Panc1 (cell line): Measurements from ENCODE around the gene TREX2. TPM values are rescaled to one million over a fixed set of nuclear protein-coding genes. Genes with fewer than 3 reads are reported as not detected.

ENCODE experiments used
- ATAC-seq: fragments of 200-7000 bp; cut with Tn5 transposase; 2 replicates; pipeline ENCODE4 v1.9.1; 2020; ENCODE audit warnings: mild to moderate bottlenecking, moderate library complexity
- BruUV-seq: library from RNA; stranded (reverse); fragments of 400-500 nt; replicated peaks from 2 replicates; lab custom pipeline; 2021; lab: Mats Ljungman, UMichigan
- CTCF ChIA-PET: fragments of 300-600 bp; sonication (Branson Sonifier 250); formaldehyde crosslinking; loops from one replicate; lab custom pipeline; 2022; ENCODE audit warnings: antibody characterized with exemption; lab: Charles Lee
- POLR2A ChIA-PET: fragments of 300-600 bp; sonication (Branson Sonifier 250); formaldehyde crosslinking; loops from one replicate; lab custom pipeline; 2022; ENCODE audit warnings: antibody characterized with exemption; lab: Charles Lee
- DNase-seq: peaks from one replicate; pipeline ENCODE4 v3.0.0-alpha.2; 2010; ENCODE audit warnings: low read depth, low spot score
- H3K27ac ChIP-seq: 2 replicates; pipeline ENCODE4 v1.5.1; 2011; ENCODE audit warnings: mild to moderate bottlenecking, low read length, inconsistent platforms
- H3K27me3 ChIP-seq: fragments of 200-500 bp; sonication (Bioruptor generic); 2 replicates; pipeline ENCODE4 v1.6.0; 2014; ENCODE audit warnings: low read length, inconsistent platforms; ENCODE audit not compliant: control insufficient read depth, insufficient read depth
- H3K36me3 ChIP-seq: fragments of 200-500 bp; sonication (Bioruptor generic); 2 replicates; pipeline ENCODE4 v1.5.1; 2014; ENCODE audit warnings: inconsistent platforms, mild to moderate bottlenecking, low read length, moderate library complexity; ENCODE audit not compliant: control insufficient read depth, insufficient read depth
- H3K4me1 ChIP-seq: 2 replicates; pipeline ENCODE4 v1.5.1; 2011; ENCODE audit warnings: inconsistent platforms, mild to moderate bottlenecking, low read length, moderate library complexity; ENCODE audit not compliant: control insufficient read depth, insufficient read depth
- H3K4me3 ChIP-seq, 2 experiments: 2 replicates each; pipeline ENCODE4 v1.5.1; 2011 to 2012; ENCODE audit warnings: low read depth in 2 of 2, low read length in 2 of 2, mild to moderate bottlenecking in 2 of 2, inconsistent platforms in 1 of 2, moderate library complexity in 1 of 2
- H3K9me3 ChIP-seq: fragments of 200-500 bp; sonication (Bioruptor generic); 2 replicates; pipeline ENCODE4 v1.5.1; 2014; ENCODE audit warnings: low read depth, mild to moderate bottlenecking, inconsistent platforms, low read length, moderate library complexity; ENCODE audit not compliant: control insufficient read depth, insufficient read depth
- POLR2AphosphoS5 ChIP-seq: IDR thresholded peaks from 2 replicates; pipeline ENCODE4 v1.6.1; 2012; ENCODE audit warnings: mild to moderate bottlenecking, low read depth, low read length, moderate library complexity
- SIN3A ChIP-seq: IDR thresholded peaks from 2 replicates; pipeline ENCODE4 v1.6.1; 2012; ENCODE audit warnings: low read depth, mild to moderate bottlenecking, low read length, moderate library complexity, borderline replicate concordance; ENCODE audit not compliant: insufficient read depth
- TCF7L2 ChIP-seq: IDR thresholded peaks from 2 replicates; pipeline ENCODE4 v1.6.1; 2011; ENCODE audit warnings: mild to moderate bottlenecking, low read depth, low read length, inconsistent platforms
- in situ Hi-C: cut with HindIII; loops from 2 replicates; pipeline ENCODE4 v1.10.0; 2016; ENCODE audit warnings: low sequenced_read_pairs, low pct_unique_long_range_greater_than_20kb
- intact Hi-C: fragments of 100-400 bp; cut with micrococcal nuclease; formaldehyde crosslinking; loops from one replicate; pipeline ENCODE4 v1.10.0; 2022; ENCODE audit not compliant: unreplicated experiment
- total RNA-seq: library from RNA; stranded (reverse); gene quantifications from one replicate; pipeline ENCODE4 v1.2.1, GENCODE V29; 2021; ENCODE audit not compliant: unreplicated experiment
- TF ChIP-seq, protein P1 (sequence below): fragments of 450-650 bp; IDR thresholded peaks from 2 replicates; pipeline ENCODE4 v1.5.1; 2017; ENCODE audit warnings: mild to moderate bottlenecking
- TF ChIP-seq, protein P2 (sequence below), 2 experiments: IDR thresholded peaks; 2 replicates each; pipeline ENCODE4 v1.6.1; 2011 to 2012; ENCODE audit warnings: low read depth in 2 of 2, control low read depth in 1 of 2, low read length in 1 of 2, mild to moderate bottlenecking in 1 of 2, moderate library complexity in 1 of 2; ENCODE audit not compliant: insufficient read depth in 1 of 2

Gene TREX2
- total RNA-seq, 1 experiment from 2014 or later = 2.4 TPM

DNA sequence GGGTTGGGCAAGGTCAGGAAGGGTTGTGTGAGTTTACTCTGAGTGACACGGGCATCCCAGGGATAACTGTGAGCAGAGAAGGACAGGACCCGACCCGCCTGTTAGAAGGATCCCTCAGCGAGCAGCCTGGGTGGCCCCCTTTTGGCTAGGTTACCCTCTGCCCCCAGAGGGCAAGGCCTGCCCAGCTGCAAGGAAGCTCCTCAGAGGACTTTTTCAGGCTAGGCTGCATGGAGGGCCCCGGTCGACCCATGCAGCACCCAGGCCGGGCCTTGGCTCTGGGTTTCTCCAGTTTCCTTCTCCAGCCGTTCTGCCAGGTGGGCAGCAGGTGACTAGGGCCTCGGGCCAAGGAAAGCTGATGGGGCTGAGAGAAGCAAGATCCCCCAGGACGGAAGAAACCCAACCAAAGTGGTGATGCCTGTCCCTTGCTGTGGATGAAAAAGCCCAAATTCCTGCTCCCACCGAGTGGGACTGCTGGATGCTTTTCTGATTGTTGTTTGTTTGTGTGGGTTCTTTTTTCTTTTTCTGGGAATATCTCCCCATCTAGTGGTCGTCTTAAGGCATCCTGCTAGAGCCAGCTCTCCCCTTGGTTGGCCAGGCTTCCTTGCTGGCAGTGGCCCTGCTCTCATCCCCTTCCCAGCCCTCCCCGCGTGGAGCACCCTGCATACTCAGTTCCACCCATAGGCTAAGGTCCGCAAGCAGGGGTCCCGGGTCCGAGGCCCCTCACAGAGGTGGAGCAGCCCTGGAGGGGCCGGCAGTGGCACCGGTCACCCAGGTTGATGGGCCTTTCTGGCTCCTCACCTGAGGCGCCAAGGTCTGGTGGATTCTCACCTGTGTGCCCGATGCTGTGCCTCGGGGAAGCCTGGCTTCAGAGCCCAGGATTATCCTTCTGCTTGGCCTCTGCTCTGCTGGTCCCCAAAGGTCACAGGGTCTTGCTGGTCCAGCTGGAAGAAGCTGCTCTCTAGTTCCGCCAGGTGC is 32.8 kb downstream of the TREX2 start:
- Histone ChIP-seq H3K4me1 (no peaks in the 10 kb centered on the region), H3K36me3 (no peaks in the 10 kb centered on the region), H3K27ac (no peak overlapping the region), H3K9me3 (no peaks in the 10 kb centered on the region), H3K4me3 (no peak overlapping the region), H3K27me3 (no peaks in the 10 kb centered on the region; the same call in 1 of the 2 replicates)
- in situ Hi-C loops = no loop called here
- TF ChIP-seq, protein P1, sequence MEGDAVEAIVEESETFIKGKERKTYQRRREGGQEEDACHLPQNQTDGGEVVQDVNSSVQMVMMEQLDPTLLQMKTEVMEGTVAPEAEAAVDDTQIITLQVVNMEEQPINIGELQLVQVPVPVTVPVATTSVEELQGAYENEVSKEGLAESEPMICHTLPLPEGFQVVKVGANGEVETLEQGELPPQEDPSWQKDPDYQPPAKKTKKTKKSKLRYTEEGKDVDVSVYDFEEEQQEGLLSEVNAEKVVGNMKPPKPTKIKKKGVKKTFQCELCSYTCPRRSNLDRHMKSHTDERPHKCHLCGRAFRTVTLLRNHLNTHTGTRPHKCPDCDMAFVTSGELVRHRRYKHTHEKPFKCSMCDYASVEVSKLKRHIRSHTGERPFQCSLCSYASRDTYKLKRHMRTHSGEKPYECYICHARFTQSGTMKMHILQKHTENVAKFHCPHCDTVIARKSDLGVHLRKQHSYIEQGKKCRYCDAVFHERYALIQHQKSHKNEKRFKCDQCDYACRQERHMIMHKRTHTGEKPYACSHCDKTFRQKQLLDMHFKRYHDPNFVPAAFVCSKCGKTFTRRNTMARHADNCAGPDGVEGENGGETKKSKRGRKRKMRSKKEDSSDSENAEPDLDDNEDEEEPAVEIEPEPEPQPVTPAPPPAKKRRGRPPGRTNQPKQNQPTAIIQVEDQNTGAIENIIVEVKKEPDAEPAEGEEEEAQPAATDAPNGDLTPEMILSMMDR = no peak
- TF ChIP-seq POLR2AphosphoS5 (no peak), TCF7L2 (no peak), SIN3A (no peak)
- TF ChIP-seq, protein P2, sequence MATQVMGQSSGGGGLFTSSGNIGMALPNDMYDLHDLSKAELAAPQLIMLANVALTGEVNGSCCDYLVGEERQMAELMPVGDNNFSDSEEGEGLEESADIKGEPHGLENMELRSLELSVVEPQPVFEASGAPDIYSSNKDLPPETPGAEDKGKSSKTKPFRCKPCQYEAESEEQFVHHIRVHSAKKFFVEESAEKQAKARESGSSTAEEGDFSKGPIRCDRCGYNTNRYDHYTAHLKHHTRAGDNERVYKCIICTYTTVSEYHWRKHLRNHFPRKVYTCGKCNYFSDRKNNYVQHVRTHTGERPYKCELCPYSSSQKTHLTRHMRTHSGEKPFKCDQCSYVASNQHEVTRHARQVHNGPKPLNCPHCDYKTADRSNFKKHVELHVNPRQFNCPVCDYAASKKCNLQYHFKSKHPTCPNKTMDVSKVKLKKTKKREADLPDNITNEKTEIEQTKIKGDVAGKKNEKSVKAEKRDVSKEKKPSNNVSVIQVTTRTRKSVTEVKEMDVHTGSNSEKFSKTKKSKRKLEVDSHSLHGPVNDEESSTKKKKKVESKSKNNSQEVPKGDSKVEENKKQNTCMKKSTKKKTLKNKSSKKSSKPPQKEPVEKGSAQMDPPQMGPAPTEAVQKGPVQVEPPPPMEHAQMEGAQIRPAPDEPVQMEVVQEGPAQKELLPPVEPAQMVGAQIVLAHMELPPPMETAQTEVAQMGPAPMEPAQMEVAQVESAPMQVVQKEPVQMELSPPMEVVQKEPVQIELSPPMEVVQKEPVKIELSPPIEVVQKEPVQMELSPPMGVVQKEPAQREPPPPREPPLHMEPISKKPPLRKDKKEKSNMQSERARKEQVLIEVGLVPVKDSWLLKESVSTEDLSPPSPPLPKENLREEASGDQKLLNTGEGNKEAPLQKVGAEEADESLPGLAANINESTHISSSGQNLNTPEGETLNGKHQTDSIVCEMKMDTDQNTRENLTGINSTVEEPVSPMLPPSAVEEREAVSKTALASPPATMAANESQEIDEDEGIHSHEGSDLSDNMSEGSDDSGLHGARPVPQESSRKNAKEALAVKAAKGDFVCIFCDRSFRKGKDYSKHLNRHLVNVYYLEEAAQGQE (IDR thresholded peaks at IDR 0.05; ENCODE audit: insufficient read depth in 1 of 2, low read depth in 2 of 2, low read length in 1 of 2) = no peak
- ChIA-PET POLR2A (interaction anchor here (0.6 kb wide), 1 partner anchor 59 kb away, joined by 3 read pairs; no protein-coding TSS in a partner anchor), CTCF (interaction anchor here (0.7 kb wide), 2 partner anchors 443 to 471 kb away, joined by 3 read pairs; no protein-coding TSS in a partner anchor)
- DNase-seq = no peak
- intact Hi-C loops = no loop called here
- peak; percentile 36; the same call in 1 of the 2 replicates for ATAC-seq
- no TSS peak for BruUV-seq

DNA sequence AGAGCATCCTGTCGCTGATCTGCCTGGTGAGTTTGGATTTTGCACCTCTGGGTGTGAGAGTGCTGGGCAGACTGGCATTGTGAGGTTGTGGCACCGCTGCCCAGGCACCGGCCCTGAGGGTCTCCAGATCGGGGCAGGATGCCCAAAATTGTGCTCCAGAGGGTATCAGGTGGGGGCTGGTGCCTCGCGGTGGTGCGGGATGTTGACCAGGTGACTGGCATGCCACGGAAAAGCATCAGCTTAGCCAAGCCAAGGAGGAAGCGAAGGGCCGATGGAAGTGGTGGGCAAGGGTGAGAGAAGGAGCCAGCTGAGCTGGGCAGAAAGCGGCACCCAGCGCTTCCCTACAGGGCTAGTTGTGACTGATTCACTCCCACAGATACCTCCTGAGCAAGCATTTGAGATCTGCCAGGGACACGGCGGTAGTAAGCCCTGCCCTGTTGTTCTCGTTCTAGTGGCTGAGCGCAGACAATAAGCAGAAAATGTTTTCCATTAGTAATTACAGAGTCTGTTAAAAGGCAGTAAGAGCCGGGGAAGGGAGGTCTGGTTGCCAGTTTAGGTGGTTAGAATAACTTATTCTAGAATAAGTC is 33.8 kb downstream of the TREX2 start:
- ChIA-PET CTCF (no interaction called here), POLR2A (no interaction called here)
- Histone ChIP-seq H3K27ac (no peak overlapping the region), H3K4me3 (peak overlapping the region; percentile 43 to 52), H3K36me3 (no peaks in the 10 kb centered on the region), H3K4me1 (no peaks in the 10 kb centered on the region), H3K9me3 (no peaks in the 10 kb centered on the region), H3K27me3 (no peaks in the 10 kb centered on the region; the same call in 1 of the 2 replicates)
- no TSS peak for BruUV-seq
- in situ Hi-C loops (no loop called here), intact Hi-C loops (no loop called here)
- TF ChIP-seq TCF7L2 = no peak
- no peak for TF ChIP-seq SIN3A
- TF ChIP-seq, protein P2 (IDR thresholded peaks at IDR 0.05; ENCODE audit: insufficient read depth in 1 of 2, low read depth in 2 of 2, low read length in 1 of 2) = no peak
- TF ChIP-seq, protein P1 = no peak
- TF ChIP-seq POLR2AphosphoS5 = no peak
- no peak for DNase-seq
- ATAC-seq = 0 out of 2 replicates have a peak, but pooled peaks have one; percentile 13
